ENCODE results near the gene HFM1.
"Not testable (repeated sequence)": the region's sequence is repeated elsewhere in the genome, so short reads cannot be mapped to it uniquely, and the experiment has no call there.

The HFM1 gene

GRCh38 chr1:91381844-91382243, 22.8 kb downstream of the HFM1 start:
- in situ Hi-C loops (cut with HindIII; ENCODE audit: low sequenced_read_pairs): no loop called here

GRCh38 chr1:91374086-91374485, 30.6 kb downstream of the HFM1 start:
- in situ Hi-C loops (cut with HindIII; ENCODE audit: low sequenced_read_pairs): no loop called here

GRCh38 chr1:91372230-91372629, 32.4 kb downstream of the HFM1 start:
- in situ Hi-C loops (cut with HindIII; ENCODE audit: low sequenced_read_pairs): not testable (repeated sequence)

- in situ Hi-C loops (cut with HindIII; ENCODE audit: low sequenced_read_pairs): no loop called here
Measured at GRCh38 chr1:91349524-91349923, 55.1 kb downstream of the HFM1 start.

GRCh38 chr1:91346824-91347223, 57.8 kb downstream of the HFM1 start:
- in situ Hi-C loops (cut with HindIII; ENCODE audit: low sequenced_read_pairs): no loop called here

GRCh38 chr1:91345395-91346005, 59.1 kb downstream of the HFM1 start:
- in situ Hi-C loops (cut with HindIII; ENCODE audit: low sequenced_read_pairs): no loop called here

GRCh38 chr1:91338501-91338900, 66.1 kb downstream of the HFM1 start:
- in situ Hi-C loops (cut with HindIII; ENCODE audit: low sequenced_read_pairs): no loop called here

- in situ Hi-C loops (cut with HindIII; ENCODE audit: low sequenced_read_pairs): no loop called here
Measured at GRCh38 chr1:91335603-91336002, 69.0 kb downstream of the HFM1 start.

- in situ Hi-C loops (cut with HindIII; ENCODE audit: low sequenced_read_pairs): no loop called here
Measured at GRCh38 chr1:91334856-91335255, 69.8 kb downstream of the HFM1 start.

- in situ Hi-C loops (cut with HindIII; ENCODE audit: low sequenced_read_pairs): no loop called here
Measured at GRCh38 chr1:91325456-91325855, 79.2 kb downstream of the HFM1 start.

GRCh38 chr1:91314643-91315042, 90.0 kb downstream of the HFM1 start:
- in situ Hi-C loops (cut with HindIII; ENCODE audit: low sequenced_read_pairs): no loop called here

GRCh38 chr1:91311672-91312071, 93.0 kb downstream of the HFM1 start:
- in situ Hi-C loops (cut with HindIII; ENCODE audit: low sequenced_read_pairs): no loop called here

- in situ Hi-C loops (cut with HindIII; ENCODE audit: low sequenced_read_pairs): no loop called here
Measured at GRCh38 chr1:91308544-91308943, 96.1 kb downstream of the HFM1 start.

GRCh38 chr1:91307784-91308409, 96.7 kb downstream of the HFM1 start:
- in situ Hi-C loops (cut with HindIII; ENCODE audit: low sequenced_read_pairs): no loop called here

- in situ Hi-C loops (cut with HindIII; ENCODE audit: low sequenced_read_pairs): no loop called here
Measured at GRCh38 chr1:91303165-91303564, 101.5 kb downstream of the HFM1 start.

GRCh38 chr1:91288843-91289553, 115.6 kb downstream of the HFM1 start:
- in situ Hi-C loops (cut with HindIII; ENCODE audit: low sequenced_read_pairs): not testable (repeated sequence)

- in situ Hi-C loops (cut with HindIII; ENCODE audit: low sequenced_read_pairs): not testable (repeated sequence)
Measured at GRCh38 chr1:91286962-91287317, 117.7 kb downstream of the HFM1 start.

- in situ Hi-C loops (cut with HindIII; ENCODE audit: low sequenced_read_pairs): not testable (repeated sequence)
Measured at GRCh38 chr1:91286259-91286961, 118.2 kb downstream of the HFM1 start.

- in situ Hi-C loops (cut with HindIII; ENCODE audit: low sequenced_read_pairs): no loop called here
Measured at GRCh38 chr1:91283421-91283726, 121.3 kb downstream of the HFM1 start.

GRCh38 chr1:91282695-91283420, 121.8 kb downstream of the HFM1 start:
- in situ Hi-C loops (cut with HindIII; ENCODE audit: low sequenced_read_pairs): no loop called here

GRCh38 chr1:91281782-91282181, 122.9 kb downstream of the HFM1 start:
- in situ Hi-C loops (cut with HindIII; ENCODE audit: low sequenced_read_pairs): no loop called here

Measured in endothelial cell of hepatic sinusoid (primary cell).